ENCODE results near the gene CCDC188.

The CCDC188 gene

DNA sequence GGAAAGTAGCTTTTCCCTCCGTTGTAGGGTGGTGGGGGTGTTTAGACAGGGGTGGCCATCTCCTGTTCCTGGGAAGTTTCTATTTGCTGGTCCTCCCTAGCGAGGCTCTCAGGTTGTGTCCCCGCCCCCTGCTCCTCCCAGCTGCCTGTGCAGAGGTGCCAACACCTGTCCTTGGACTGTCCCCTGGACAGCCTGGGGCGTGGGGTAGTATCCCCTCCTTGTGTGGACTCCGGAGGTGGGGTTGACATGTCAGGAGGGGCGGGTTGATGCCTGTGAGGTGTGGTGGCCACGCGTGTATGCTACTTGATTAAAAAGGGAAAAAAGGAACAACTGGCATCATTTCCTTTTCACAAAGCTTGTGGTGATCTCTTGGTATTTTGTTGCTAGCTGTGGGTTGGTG is 49.2 kb downstream of the CCDC188 start:
- DNase-seq = no peak

DNA sequence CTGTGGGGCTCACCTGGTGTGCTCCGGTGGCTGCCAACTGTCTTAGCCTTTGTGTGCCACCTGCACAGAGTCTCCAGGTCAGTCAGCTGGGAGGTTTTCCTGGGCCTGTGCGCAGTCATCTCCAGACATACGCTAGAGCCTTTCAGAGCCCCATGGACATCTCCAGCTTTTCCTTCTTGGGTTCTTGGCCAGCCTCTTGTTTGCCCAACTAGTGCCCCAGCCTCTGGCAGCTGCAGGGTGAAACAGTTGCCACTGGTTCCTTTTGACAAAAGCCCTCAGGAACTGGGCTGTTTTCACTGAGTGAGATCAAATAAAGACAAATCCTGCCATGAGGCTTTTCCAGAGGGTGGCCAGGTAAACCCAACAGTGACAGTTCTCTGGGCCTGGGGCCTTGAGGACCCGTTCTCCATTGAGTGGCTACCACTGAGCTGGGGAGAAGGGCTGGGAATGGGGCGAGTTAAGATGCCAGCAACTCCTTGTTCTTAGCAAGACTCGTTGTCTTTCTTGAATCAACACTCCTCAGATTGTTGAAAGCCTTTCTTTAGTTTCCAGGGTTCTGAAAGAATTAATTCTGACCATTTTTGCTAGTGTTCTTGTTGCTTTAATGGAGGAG is 51.6 kb downstream of the CCDC188 start:
- DNase-seq = no peak
